OCI-LY1 (cell line): Measurements from ENCODE around the gene CTAGE15.
"Not testable (repeated sequence)": the region's sequence is repeated elsewhere in the genome, so short reads cannot be mapped to it uniquely, and the experiment has no call there.

Source experiments
- H2AFZ ChIP-seq: fragments of 200-600 bp; sonication (generic), shearing (Covaris generic); 2 replicates; pipeline ENCODE4 v1.6.0; 2014; ENCODE audit warnings: antibody characterized with exemption, mild to moderate bottlenecking, low read length
- H3F3A ChIP-seq: fragments of 200-600 bp; sonication (generic), shearing (Covaris generic); 2 replicates; pipeline ENCODE4 v1.6.0; 2014; ENCODE audit warnings: mild to moderate bottlenecking, antibody characterized with exemption, low read length, moderate library complexity; ENCODE audit not compliant: insufficient read depth
- H3K27ac ChIP-seq: fragments of 200-600 bp; sonication (generic); 2 replicates; pipeline ENCODE4 v1.5.1; 2014; ENCODE audit warnings: low read length, mixed run types, mild to moderate bottlenecking, low read depth; ENCODE audit not compliant: poor library complexity, severe bottlenecking
- H3K27me3 ChIP-seq: fragments of 200-600 bp; sonication (generic); 2 replicates; pipeline ENCODE4 v1.6.0; 2014; ENCODE audit warnings: antibody characterized with exemption, mild to moderate bottlenecking, low read length, moderate library complexity; ENCODE audit not compliant: insufficient read depth
- H3K36me3 ChIP-seq: fragments of 200-600 bp; sonication (generic); 2 replicates; pipeline ENCODE4 v1.6.1; 2014; ENCODE audit warnings: mild to moderate bottlenecking, antibody characterized with exemption, low read length, moderate library complexity, mixed read lengths; ENCODE audit not compliant: insufficient read depth
- H3K4me1 ChIP-seq: fragments of 200-600 bp; sonication (generic); 2 replicates; pipeline ENCODE4 v1.5.1; 2014; ENCODE audit warnings: mild to moderate bottlenecking, low read length, moderate library complexity; ENCODE audit not compliant: insufficient read depth, severe bottlenecking
- H3K4me2 ChIP-seq: fragments of 200-600 bp; sonication (generic), shearing (Covaris generic); 2 replicates; pipeline ENCODE4 v1.6.1; 2014; ENCODE audit warnings: low read length
- H3K4me3 ChIP-seq: fragments of 200-600 bp; sonication (generic); 2 replicates; pipeline ENCODE4 v1.5.1; 2014; ENCODE audit warnings: low read length, low read depth, mild to moderate bottlenecking, mixed read lengths; ENCODE audit not compliant: poor library complexity, severe bottlenecking
- H3K79me2 ChIP-seq: fragments of 200-600 bp; shearing (Covaris generic); 2 replicates; pipeline ENCODE4 v1.6.1; 2016; ENCODE audit warnings: mixed run types, low read length, mixed read lengths; ENCODE audit not compliant: insufficient read depth
- H3K9ac ChIP-seq: fragments of 200-600 bp; sonication (generic), shearing (Covaris generic); 2 replicates; pipeline ENCODE4 v1.6.1; 2014; ENCODE audit warnings: mild to moderate bottlenecking, low read length, mixed read lengths
- H3K9me2 ChIP-seq: fragments of 200-600 bp; sonication (generic), shearing (Covaris generic); 2 replicates; pipeline ENCODE4 v1.6.1; 2014; ENCODE audit warnings: low read depth, mild to moderate bottlenecking, low read length, mixed read lengths
- H3K9me3 ChIP-seq: fragments of 200-600 bp; shearing (Covaris generic); 2 replicates; pipeline ENCODE4 v1.6.1; 2014; ENCODE audit warnings: low read length, mixed read lengths
- H4K20me1 ChIP-seq: fragments of 200-600 bp; sonication (generic), shearing (Covaris generic); 2 replicates; pipeline ENCODE4 v1.6.0; 2016; ENCODE audit warnings: mild to moderate bottlenecking, low read length; ENCODE audit not compliant: insufficient read depth

The CTAGE15 gene

DNA sequence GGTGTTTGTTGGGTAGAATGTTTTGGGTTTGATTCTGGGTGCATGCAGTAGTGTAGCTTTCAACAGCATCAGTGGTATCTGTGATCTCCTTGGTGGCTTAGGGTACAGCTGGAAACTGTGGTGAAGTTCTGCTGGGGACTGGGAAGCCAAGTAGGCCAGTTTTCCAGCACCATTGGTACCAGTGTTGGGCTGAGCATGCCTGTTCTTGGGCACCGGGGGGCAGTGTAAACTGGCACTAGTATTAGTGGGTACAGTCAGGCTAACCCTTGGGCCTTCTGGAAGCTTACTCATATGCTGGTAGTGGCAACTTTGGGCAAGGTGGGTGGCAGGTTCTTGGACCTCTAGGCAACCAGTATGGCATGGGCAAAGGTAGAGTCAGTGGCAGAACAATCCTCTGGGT, 15.6 kb upstream of the CTAGE15 start:
- H3K79me2 ChIP-seq, H3K4me3 ChIP-seq, H3K9me2 ChIP-seq, H3K9ac ChIP-seq, H3K36me3 ChIP-seq, H4K20me1 ChIP-seq, H2AFZ ChIP-seq, H3K4me2 ChIP-seq, H3K4me1 ChIP-seq, H3K27ac ChIP-seq, H3K27me3 ChIP-seq, H3K9me3 ChIP-seq, H3F3A ChIP-seq: not testable (repeated sequence)

DNA sequence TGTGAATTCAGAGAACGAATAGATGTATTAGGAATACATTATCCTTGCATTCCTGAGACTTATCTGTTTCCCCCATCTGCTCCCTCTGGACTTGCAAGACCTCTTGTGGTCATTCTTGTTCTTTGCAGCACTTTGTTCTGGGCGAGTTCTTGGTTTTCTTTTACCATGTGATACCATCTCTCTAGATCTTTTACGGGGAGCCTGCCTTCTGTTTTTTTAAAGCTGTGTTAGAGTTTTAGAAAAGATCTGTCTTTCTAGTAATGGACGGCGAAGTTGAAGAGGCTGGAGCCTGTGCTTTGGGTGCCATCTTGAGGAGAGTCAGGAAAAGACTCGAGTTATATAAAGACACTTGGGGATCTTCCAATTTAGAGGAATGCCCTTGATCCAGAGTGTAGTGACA, 8.3 kb upstream of the CTAGE15 start:
- H3K79me2 ChIP-seq, H3K9ac ChIP-seq, H3K4me3 ChIP-seq, H3K9me2 ChIP-seq, H3K4me2 ChIP-seq, H3F3A ChIP-seq, H3K36me3 ChIP-seq, H3K27me3 ChIP-seq, H3K27ac ChIP-seq, H4K20me1 ChIP-seq, H3K4me1 ChIP-seq, H2AFZ ChIP-seq, H3K9me3 ChIP-seq: not testable (repeated sequence)

GRCh38 chr7:143566001-143566400, 5.6 kb upstream of the CTAGE15 start:
- H4K20me1 ChIP-seq, H3K4me2 ChIP-seq, H3K27ac ChIP-seq, H3K4me3 ChIP-seq, H3K9ac ChIP-seq, H3F3A ChIP-seq, H2AFZ ChIP-seq, H3K9me3 ChIP-seq, H3K27me3 ChIP-seq, H3K36me3 ChIP-seq, H3K79me2 ChIP-seq, H3K4me1 ChIP-seq, H3K9me2 ChIP-seq: not testable (repeated sequence)

- H3K9ac ChIP-seq, H3K79me2 ChIP-seq, H3K4me3 ChIP-seq, H3K9me2 ChIP-seq, H3F3A ChIP-seq, H3K36me3 ChIP-seq, H2AFZ ChIP-seq, H3K4me2 ChIP-seq, H3K9me3 ChIP-seq, H3K27ac ChIP-seq, H3K4me1 ChIP-seq, H3K27me3 ChIP-seq, H4K20me1 ChIP-seq: not testable (repeated sequence)
Observed at GRCh38 chr7:143588183-143588582, 16.6 kb downstream of the CTAGE15 start.

GRCh38 chr7:143589897-143590296, 18.3 kb downstream of the CTAGE15 start:
- not testable (repeated sequence) for H3F3A ChIP-seq, H3K4me1 ChIP-seq, H3K27ac ChIP-seq, H3K27me3 ChIP-seq, H3K9me3 ChIP-seq, H3K9me2 ChIP-seq, H3K4me2 ChIP-seq, H3K4me3 ChIP-seq, H3K9ac ChIP-seq, H4K20me1 ChIP-seq, H2AFZ ChIP-seq, H3K36me3 ChIP-seq, H3K79me2 ChIP-seq

GRCh38 chr7:143598086-143598485, 26.5 kb downstream of the CTAGE15 start:
- not testable (repeated sequence) for H3K79me2 ChIP-seq, H2AFZ ChIP-seq, H3K27me3 ChIP-seq, H3F3A ChIP-seq, H3K9me2 ChIP-seq, H3K4me2 ChIP-seq, H3K9ac ChIP-seq, H3K4me3 ChIP-seq, H3K4me1 ChIP-seq, H4K20me1 ChIP-seq, H3K27ac ChIP-seq, H3K36me3 ChIP-seq, H3K9me3 ChIP-seq

- H3K79me2 ChIP-seq, H3K4me1 ChIP-seq, H3K27me3 ChIP-seq, H3K36me3 ChIP-seq, H3K4me3 ChIP-seq, H3K27ac ChIP-seq, H4K20me1 ChIP-seq, H3F3A ChIP-seq, H2AFZ ChIP-seq, H3K9me3 ChIP-seq, H3K9me2 ChIP-seq, H3K4me2 ChIP-seq, H3K9ac ChIP-seq: not testable (repeated sequence)
Observed at GRCh38 chr7:143603549-143603948, 31.9 kb downstream of the CTAGE15 start.

GRCh38 chr7:143606088-143606487, 34.5 kb downstream of the CTAGE15 start:
- H3K4me2 ChIP-seq, H3K9me2 ChIP-seq, H3K4me1 ChIP-seq, H3K36me3 ChIP-seq, H3F3A ChIP-seq, H4K20me1 ChIP-seq, H3K9me3 ChIP-seq, H3K9ac ChIP-seq, H3K27me3 ChIP-seq, H3K27ac ChIP-seq, H3K79me2 ChIP-seq, H3K4me3 ChIP-seq, H2AFZ ChIP-seq: not testable (repeated sequence)
